H1 (cell line): ENCODE data around the gene REELD1. TPM values are rescaled to one million over a fixed set of nuclear protein-coding genes. Genes with fewer than 3 reads are reported as not detected.

Experiments
- CTCF ChIA-PET: fragments of 300-600 bp; sonication (Branson Sonifier 250); formaldehyde crosslinking; loops from one replicate; lab custom pipeline; 2021; ENCODE audit not compliant: partially characterized antibody; lab: Charles Lee
- POLR2A ChIA-PET: fragments of 300-600 bp; sonication (Branson Sonifier 250); formaldehyde crosslinking; loops from one replicate; lab custom pipeline; 2021; ENCODE audit warnings: inconsistent platforms; ENCODE audit not compliant: partially characterized antibody; lab: Charles Lee
- DNase-seq, 2 experiments: peaks; one replicate each; pipeline versions ENCODE4 v3.0.0 to v3.0.0-alpha.2; 2010 to 2022; ENCODE audit warnings: low spot score in 2 of 2, low read depth in 1 of 2, mixed read lengths in 1 of 2
- FAIRE-seq: peaks from 2 replicates; lab custom pipeline; 2011; peaks lifted over from hg19 to GRCh38; lab: Jason Lieb, UNC
- H2AFZ ChIP-seq: 2 replicates; pipeline ENCODE4 v1.8.1; 2012; ENCODE audit warnings: low read length, inconsistent platforms
- H2AK5ac ChIP-seq: 2 replicates; pipeline ENCODE4 v1.6.1; 2013; ENCODE audit warnings: low read depth, low read length
- H2BK120ac ChIP-seq: replicated peaks from 2 replicates; pipeline ENCODE3; 2013; ENCODE audit warnings: low read depth, low read length, inconsistent platforms
- H2BK12ac ChIP-seq: 2 replicates; pipeline ENCODE4 v1.6.1; 2013; ENCODE audit warnings: low read depth, low read length
- H2BK15ac ChIP-seq: 2 replicates; pipeline ENCODE4 v1.6.1; 2013; ENCODE audit warnings: low read length
- H2BK20ac ChIP-seq: 2 replicates; pipeline ENCODE4 v1.6.1; 2013; ENCODE audit warnings: low read length
- H2BK5ac ChIP-seq: 2 replicates; pipeline ENCODE4 v1.6.1; 2013; ENCODE audit warnings: low read depth, low read length
- H3K14ac ChIP-seq: 2 replicates; pipeline ENCODE4 v1.6.1; 2013; ENCODE audit warnings: inconsistent platforms; ENCODE audit not compliant: insufficient read length
- H3K18ac ChIP-seq: 2 replicates; pipeline ENCODE4 v1.6.1; 2013; ENCODE audit warnings: low read length; ENCODE audit errors: extremely low read depth
- H3K23ac ChIP-seq: 2 replicates; pipeline ENCODE4 v1.6.1; 2013; ENCODE audit warnings: inconsistent platforms; ENCODE audit not compliant: insufficient read length
- H3K23me2 ChIP-seq: 2 replicates; pipeline ENCODE4 v1.6.1; 2013; ENCODE audit warnings: low read depth, low read length
- H3K27ac ChIP-seq: 2 replicates; pipeline ENCODE4 v1.6.1; 2011; ENCODE audit warnings: low read depth, low read length, inconsistent platforms
- H3K27me3 ChIP-seq, 4 experiments: replicated peaks in 1 of 4; 1 replicate in 1 of 4; 2 replicates in 3 of 4; pipeline versions ENCODE4 v1.6.1 to v1.8.1; 2011 to 2013; ENCODE audit warnings: low read length in 3 of 4, mild to moderate bottlenecking in 3 of 4, inconsistent platforms in 2 of 4, mixed read lengths in 2 of 4, moderate library complexity in 1 of 4; ENCODE audit not compliant: control insufficient read depth in 3 of 4, insufficient read depth in 3 of 4; ENCODE audit errors: extremely low read depth in 1 of 4
- H3K36me3 ChIP-seq, 4 experiments: 2 replicates each; pipeline versions ENCODE4 v1.6.1 to v1.8.1; 2011 to 2013; ENCODE audit warnings: mild to moderate bottlenecking in 4 of 4, low read length in 3 of 4, moderate library complexity in 2 of 4, control low read depth in 1 of 4, inconsistent platforms in 1 of 4; ENCODE audit not compliant: insufficient read depth in 4 of 4, control insufficient read depth in 2 of 4
- H3K4ac ChIP-seq: replicated peaks from 2 replicates; pipeline ENCODE3; 2013; ENCODE audit warnings: low read length, low read depth, mixed read lengths, inconsistent platforms; ENCODE audit not compliant: insufficient read length
- H3K4me1 ChIP-seq, 4 experiments: replicated peaks in 1 of 4; 1 replicate in 1 of 4; 2 replicates in 3 of 4; pipeline versions ENCODE4 v1.6.1 to v1.8.1; 2011 to 2013; ENCODE audit warnings: low read length in 3 of 4, inconsistent platforms in 2 of 4, mixed read lengths in 1 of 4; ENCODE audit not compliant: insufficient read depth in 4 of 4, control insufficient read depth in 3 of 4
- H3K4me2 ChIP-seq, 2 experiments: 2 replicates each; pipeline versions ENCODE4 v1.6.1 to v1.8.1; 2011 to 2013; ENCODE audit warnings: low read depth in 2 of 2, low read length in 2 of 2, control low read depth in 1 of 2, inconsistent platforms in 1 of 2, mild to moderate bottlenecking in 1 of 2; ENCODE audit not compliant: insufficient read depth in 1 of 2
- H3K4me3 ChIP-seq, 4 experiments: fragments of 200-600, 300-600 bp in 1 of 4; sonication (generic), shearing (Covaris generic), sonication (Bioruptor Twin) in 1 of 4; 2 replicates each; pipeline versions ENCODE4 v1.5.1 to v1.8.1; 2011 to 2016; ENCODE audit warnings: low read length in 4 of 4, low read depth in 3 of 4, control low read depth in 2 of 4, inconsistent platforms in 2 of 4, mild to moderate bottlenecking in 2 of 4, mixed read lengths in 1 of 4, moderate library complexity in 1 of 4; ENCODE audit not compliant: insufficient read depth in 2 of 4; ENCODE audit errors: extremely low read depth in 1 of 4
- H3K56ac ChIP-seq: replicated peaks from 2 replicates; pipeline ENCODE3; 2013; ENCODE audit warnings: low read depth, mild to moderate bottlenecking, mixed read lengths, low read length, inconsistent platforms; ENCODE audit not compliant: insufficient read length
- H3K79me1 ChIP-seq: 2 replicates; pipeline ENCODE4 v1.6.1; 2013; ENCODE audit warnings: low read depth, low read length, control low read depth
- H3K79me2 ChIP-seq, 2 experiments: 2 replicates each; pipeline versions ENCODE4 v1.6.1 to v1.8.1; 2012 to 2013; ENCODE audit warnings: low read length in 2 of 2, mild to moderate bottlenecking in 2 of 2, inconsistent platforms in 1 of 2; ENCODE audit not compliant: insufficient read depth in 2 of 2, control insufficient read depth in 1 of 2
- H3K9ac ChIP-seq, 4 experiments: replicated peaks in 1 of 4; 1 replicate in 1 of 4; 2 replicates in 3 of 4; pipeline versions ENCODE4 v1.6.1 to v1.8.1; 2011 to 2013; ENCODE audit warnings: low read depth in 3 of 4, low read length in 3 of 4, control low read depth in 2 of 4, mild to moderate bottlenecking in 2 of 4, moderate library complexity in 2 of 4, inconsistent platforms in 1 of 4; ENCODE audit errors: extremely low read depth in 1 of 4
- H3K9me3 ChIP-seq, 2 experiments: 2 replicates each; pipeline versions ENCODE4 v1.6.1 to v1.8.1; 2012 to 2013; ENCODE audit warnings: mild to moderate bottlenecking in 2 of 2, moderate library complexity in 2 of 2, control low read depth in 1 of 2, inconsistent platforms in 1 of 2, low read depth in 1 of 2, low read length in 1 of 2, mixed read lengths in 1 of 2; ENCODE audit not compliant: insufficient read depth in 2 of 2
- H4K20me1 ChIP-seq, 2 experiments: replicated peaks in 1 of 2; 2 replicates each; pipeline versions ENCODE3 to v1.8.1; 2011 to 2013; ENCODE audit warnings: inconsistent platforms in 2 of 2, low read length in 2 of 2, mild to moderate bottlenecking in 1 of 2; ENCODE audit not compliant: insufficient read depth in 2 of 2, control insufficient read depth in 1 of 2
- H4K5ac ChIP-seq: 2 replicates; pipeline ENCODE4 v1.6.1; 2013; ENCODE audit warnings: low read length, low read depth, mixed read lengths, inconsistent platforms; ENCODE audit not compliant: insufficient read length
- H4K8ac ChIP-seq: 2 replicates; pipeline ENCODE4 v1.8.0; 2013; ENCODE audit warnings: mild to moderate bottlenecking, moderate library complexity, low read length, inconsistent platforms; ENCODE audit not compliant: insufficient read depth; ENCODE audit errors: extremely low read depth
- H4K91ac ChIP-seq: replicated peaks from 2 replicates; pipeline ENCODE3; 2013; ENCODE audit warnings: low read length, mixed read lengths, inconsistent platforms; ENCODE audit not compliant: insufficient read length
- BACH1 ChIP-seq: IDR thresholded peaks from 2 replicates; pipeline ENCODE4 v1.6.1; 2012; ENCODE audit warnings: low read length, improper control_type of control experiment
- BCL11A ChIP-seq, 2 experiments: IDR thresholded peaks; one replicate each; pipeline ENCODE4 v1.6.1; 2011; ENCODE audit warnings: low read depth in 2 of 2, low read length in 2 of 2, mild to moderate bottlenecking in 2 of 2
- RNF2 ChIP-seq: fragments of 200-900, 300-1000 bp; sonication (generic); IDR thresholded peaks from 2 replicates; pipeline ENCODE4 v1.7.1; 2016; ENCODE audit warnings: borderline replicate concordance, low read depth, mild to moderate bottlenecking, antibody characterized with exemption, low read length; ENCODE audit not compliant: poor library complexity, severe bottlenecking; ENCODE audit errors: missing control alignments
- SIN3A ChIP-seq, 2 experiments: IDR thresholded peaks in 1 of 2; conservative IDR thresholded peaks in 1 of 2; 2 replicates each; pipeline ENCODE4 v1.6.1; 2011 to 2012; ENCODE audit warnings: low read length in 2 of 2, improper control_type of control experiment in 1 of 2, low read depth in 1 of 2, mild to moderate bottlenecking in 1 of 2
- WGBS, 2 experiments: shearing (Covaris generic) in 1 of 2; methylation state at CpG; one replicate each; pipeline versions ENCODE4 v1.1.6 to v1.1.7; 2013 to 2015; ENCODE audit warnings: low lambda C conversion rate in 2 of 2, mixed read lengths in 2 of 2, inconsistent platforms in 1 of 2, low coverage in 1 of 2, missing lambda C conversion rate in 1 of 2; ENCODE audit not compliant: insufficient replicate concordance in 2 of 2, insufficient coverage in 1 of 2, insufficient read length in 1 of 2; ENCODE audit errors: extremely low coverage in 1 of 2, missing lambda C conversion rate in 1 of 2; 5-methylcytosine and 5-hydroxymethylcytosine counted together
- polyA plus RNA-seq, 7 experiments: library from polyadenylated mRNA; depleted of rRNA in 3 of 7; stranded (reverse) in 5 of 7; unstranded in 2 of 7; fragments of >200 nt in 5 of 7; fragments of 200-250 nt in 2 of 7; gene quantifications; 1 replicate in 5 of 7; 2 replicates in 1 of 7; 4 replicates in 1 of 7; pipeline versions ENCODE4 v1.2.1 to v1.2.3, GENCODE V29; 2011 to 2013; ENCODE audit warnings: missing spikeins in 2 of 7, mixed read lengths in 2 of 7
- total RNA-seq: library from RNA; stranded (reverse); fragmentation: NEBNext Ultra II Directional; extraction: Animal tissue kit (Norgen Biotek cat#: 25700); gene quantifications from 2 replicates; pipeline ENCODE4 v1.2.1, GENCODE V29; 2021

Gene REELD1
- total and polyA plus RNA-seq, 2 of the 8 experiments (the other 6 are each of a cell fraction or from before 2014, with no cell fraction given): 0.03 TPM; not detected in 1

GRCh38 chr4:146247356-146247755 is 33.0 kb downstream of the REELD1 start:
- Histone ChIP-seq H3K23me2 (no peaks in the 10 kb centered on the region), H3K79me1 (no peaks in the 10 kb centered on the region), H2BK12ac (no peak overlapping the region), H3K23ac (no peak overlapping the region), H2BK20ac (no peak overlapping the region), H3K18ac (no peak overlapping the region), H3K9ac (no peak overlapping the region), H2BK120ac (no peak overlapping the region), H2BK15ac (no peak overlapping the region), H3K4me1 (no peaks in the 10 kb centered on the region), H3K56ac (no peak overlapping the region), H3K4me2 (no peak overlapping the region), H3K9me3 (no peaks in the 10 kb centered on the region), H3K36me3 (no peaks in the 10 kb centered on the region), H4K5ac (no peak overlapping the region), H3K79me2 (no peaks in the 10 kb centered on the region), H3K4me3 (no peak overlapping the region), H4K20me1 (no peaks in the 10 kb centered on the region), H4K91ac (no peak overlapping the region), H2AFZ (no peak overlapping the region), H2AK5ac (no peak overlapping the region), H3K4ac (no peak overlapping the region), H3K27ac (no peak overlapping the region), H3K27me3 (no peaks in the 10 kb centered on the region), H3K14ac (no peak overlapping the region), H4K8ac (no peak overlapping the region), H2BK5ac (no peak overlapping the region)
- POLR2A ChIA-PET: no interaction called here
- FAIRE-seq (no peak), DNase-seq (no peak)
- TF ChIP-seq SIN3A (conservative IDR thresholded peaks at IDR 0.05 in 1 of 2, IDR thresholded peaks at IDR 0.05 in 1 of 2; ENCODE audit: low read depth in 1 of 2, low read length in 2 of 2) (no peak), BACH1 (no peak), BCL11A (IDR thresholded peaks at IDR 0.05; ENCODE audit: low read depth in 2 of 2, low read length in 2 of 2) (no peak), RNF2 (no peak)
- CTCF ChIA-PET: interaction anchor here (0.9 to 1.8 kb wide), 2 partner anchors 32 to 123 kb away, joined by 3 read pairs; no protein-coding TSS in a partner anchor
- WGBS, 2 experiments: 65% methylated on average over 2 of the region's 2 CpGs; no CpG with 5 or more reads in 1 of the 2 experiments
